ENCODE data around the gene CHST14. TPM values are rescaled to one million over a fixed set of nuclear protein-coding genes. Genes with fewer than 3 reads are reported as not detected.

The CHST14 gene
- total and polyA plus RNA-seq, 11 donors: 6.0 to 10.8 (median 8.0) TPM

DNA sequence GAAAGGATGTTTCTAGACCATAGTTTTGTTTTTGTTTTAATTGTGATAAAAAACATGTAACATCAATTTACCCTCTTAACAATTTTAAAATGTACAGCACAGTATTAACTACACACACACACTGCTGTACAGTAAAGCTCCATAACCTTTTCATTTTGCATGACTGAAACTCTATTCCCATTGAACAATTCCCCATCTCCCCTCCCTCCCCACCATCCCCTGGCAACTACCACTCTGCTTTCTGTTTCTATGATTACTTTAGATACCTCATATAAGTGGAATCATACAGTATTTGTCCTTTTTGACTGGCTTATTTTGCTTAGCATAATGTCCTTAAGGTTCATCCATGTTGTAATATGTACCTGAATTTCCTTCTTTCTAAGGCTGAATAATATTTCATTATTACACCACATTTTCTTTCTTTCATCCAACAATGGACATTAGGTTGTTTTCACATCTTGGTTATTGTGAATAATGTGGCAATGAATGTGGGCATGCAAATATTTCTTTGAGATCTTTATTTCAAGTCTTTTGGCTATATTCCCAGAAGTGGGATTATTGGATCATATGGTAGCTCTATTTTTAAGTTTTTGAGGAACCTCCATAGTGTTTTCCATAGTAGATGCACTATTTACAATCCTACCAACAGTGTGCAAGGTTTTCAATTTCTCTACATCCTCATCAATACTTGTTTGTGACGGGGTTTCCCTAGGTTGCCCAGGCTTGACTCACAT is 10.7 kb downstream of the CHST14 start:
- ATAC-seq (no peak), DNase-seq (no peak)
- H3K36me3 ChIP-seq: no peaks in the 10 kb centered on the region
- no peaks in the 10 kb centered on the region for H3K9me3 ChIP-seq
- H3K4me3 ChIP-seq: no peak overlapping the region
- no peaks in the 10 kb centered on the region for H3K4me1 ChIP-seq
- intact Hi-C loops (cut with DNase I): no loop called here
- TF ChIP-seq POLR2A (IDR thresholded peaks at IDR 0.05) (no peak), CTCF (IDR thresholded peaks at IDR 0.05) (no peak)
- H3K27me3 ChIP-seq: peaks cover 0 to 3% (median 0%) of the 10 kb centered on the region in 9 donors
- H3K27ac ChIP-seq: no peak overlapping the region
- 77 to 91% (median 88%) methylated on average over 1 of the region's 1 CpG for WGBS, 4 donors

- DNase-seq (no peak), ATAC-seq (no peak)
- H3K27ac ChIP-seq: no peak overlapping the region
- intact Hi-C loops (cut with DNase I): no loop called here
- H3K36me3 ChIP-seq: no peaks in the 10 kb centered on the region
- no peaks in the 10 kb centered on the region for H3K9me3 ChIP-seq
- no peak overlapping the region for H3K4me3 ChIP-seq
- TF ChIP-seq CTCF (IDR thresholded peaks at IDR 0.05) (no peak), POLR2A (IDR thresholded peaks at IDR 0.05) (no peak)
- H3K27me3 ChIP-seq: peaks cover 0 to 3% (median 0%) of the 10 kb centered on the region in 9 donors
- 80 to 93% (median 88%) methylated on average over 2 of the region's 2 CpGs for WGBS, 4 donors
- no peaks in the 10 kb centered on the region for H3K4me1 ChIP-seq
Measured at GRCh38 chr15:40483919-40484318, 13.1 kb downstream of the CHST14 start.

DNA sequence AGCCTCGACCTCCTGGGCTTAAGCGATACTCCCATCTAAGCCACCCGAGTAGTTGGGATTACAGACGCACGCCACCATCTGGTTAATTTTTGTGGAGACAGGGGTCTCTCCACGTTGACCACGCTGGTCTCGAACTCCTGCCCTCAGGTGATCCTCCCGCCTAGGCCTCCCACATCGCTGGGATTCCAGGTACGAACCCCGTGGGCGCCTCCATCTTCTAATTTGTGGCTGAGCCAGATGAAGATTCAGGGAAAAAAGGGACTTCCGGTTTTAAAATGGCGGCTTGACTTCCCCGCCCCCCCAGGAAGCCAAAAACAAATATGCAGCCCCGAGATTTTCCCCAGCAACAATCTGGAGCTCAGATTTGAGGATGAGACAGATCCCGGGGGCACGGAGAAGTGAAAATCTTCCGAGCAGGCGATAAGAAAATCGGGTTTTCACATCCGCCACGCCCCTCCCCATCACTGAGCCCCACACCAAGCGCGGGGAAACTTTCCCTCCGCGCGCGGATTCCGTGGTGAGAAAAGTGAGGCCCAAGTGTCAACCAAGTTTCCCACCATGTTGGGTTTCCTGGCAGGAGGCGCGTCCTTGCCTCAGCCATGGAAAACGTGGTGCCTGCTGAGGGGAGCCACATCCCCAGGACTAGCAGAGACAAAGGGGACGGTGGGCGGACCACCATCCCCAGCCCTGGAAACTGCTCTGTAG is 15.4 kb downstream of the CHST14 start:
- intact Hi-C loops (cut with DNase I): no loop called here
- H3K4me1 ChIP-seq: no peaks in the 10 kb centered on the region
- H3K27ac ChIP-seq: no peak overlapping the region
- DNase-seq: no peak
- no peak for ATAC-seq
- H3K4me3 ChIP-seq: peak overlapping the region in 2 of 12 donors; percentile 9 to 16
- H3K9me3 ChIP-seq: no peaks in the 10 kb centered on the region
- WGBS, 4 donors: 66 to 92% (median 85%) methylated on average over 33 to 36 of the region's 36 CpGs
- H3K27me3 ChIP-seq: no peaks in the 10 kb centered on the region
- no peak for TF ChIP-seq POLR2A (IDR thresholded peaks at IDR 0.05)
- TF ChIP-seq CTCF (IDR thresholded peaks at IDR 0.05): no peak
- no peaks in the 10 kb centered on the region for H3K36me3 ChIP-seq

DNA sequence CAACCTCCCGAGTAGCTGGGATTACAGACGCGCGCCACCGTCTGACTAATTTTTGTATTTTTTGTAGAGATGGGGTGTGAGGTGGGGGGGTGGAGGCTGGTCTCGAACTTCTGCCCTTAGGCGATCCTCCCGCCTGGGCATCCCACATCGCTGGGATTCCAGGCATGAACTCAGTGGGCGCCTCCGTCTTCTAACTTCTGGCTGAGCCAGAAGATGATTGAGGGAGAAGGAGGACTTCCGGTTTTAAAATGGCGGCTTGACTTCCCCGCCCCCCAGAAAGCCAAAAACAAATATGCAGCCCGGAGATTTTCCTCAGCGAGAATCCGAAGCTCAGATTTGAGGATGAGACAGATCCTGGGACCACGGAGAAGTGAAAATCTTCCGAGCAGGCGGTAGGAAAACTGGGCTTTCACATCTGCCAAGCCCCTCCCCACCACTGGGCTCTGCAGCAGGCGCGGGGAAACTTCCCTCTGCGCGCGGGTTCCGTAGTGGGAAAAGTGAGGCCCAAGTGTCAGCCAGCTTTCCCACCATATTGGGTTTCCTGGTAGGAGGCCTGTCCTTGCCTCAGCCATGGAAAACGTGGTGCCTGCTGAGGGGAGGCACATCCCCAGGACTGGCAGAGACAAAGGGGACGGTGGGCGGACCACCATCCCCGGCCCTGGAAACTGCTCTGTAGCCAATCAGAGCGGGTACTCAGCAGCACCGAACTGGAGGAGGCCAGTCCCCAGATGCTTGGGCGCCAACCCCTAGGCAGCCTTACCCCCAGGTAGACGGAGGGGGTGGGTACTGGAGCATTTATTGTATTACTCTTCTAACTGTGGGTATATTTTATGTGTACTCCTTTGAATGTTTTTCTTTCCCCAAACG is 17.3 kb downstream of the CHST14 start:
- intact Hi-C loops (cut with DNase I): no loop called here
- H3K27ac ChIP-seq: no peak overlapping the region
- no peaks in the 10 kb centered on the region for H3K27me3 ChIP-seq
- H3K36me3 ChIP-seq: no peaks in the 10 kb centered on the region
- TF ChIP-seq CTCF (IDR thresholded peaks at IDR 0.05) (no peak), POLR2A (IDR thresholded peaks at IDR 0.05) (no peak)
- H3K4me1 ChIP-seq: no peaks in the 10 kb centered on the region
- H3K4me3 ChIP-seq: no peak overlapping the region
- ATAC-seq (no peak), DNase-seq (no peak)
- WGBS, 4 donors: 78 to 92% (median 88%) methylated on average over 34 to 35 of the region's 35 CpGs
- no peaks in the 10 kb centered on the region for H3K9me3 ChIP-seq

Measured in heart left ventricle (tissue), 16 donors.